Fibroblast of lung (primary cell): Measurements from ENCODE around the gene TBC1D5. TPM values are rescaled to one million over a fixed set of nuclear protein-coding genes. Genes with fewer than 3 reads are reported as not detected.

ENCODE experiments used
- DNase-seq, 2 donors: peaks; one replicate each; pipeline versions ENCODE4 v3.0.0 to v3.0.0-alpha.2; 2010; ENCODE audit warnings: low read depth in 2 of 2
- H2AFZ ChIP-seq: 2 replicates; pipeline ENCODE4 v1.5.1; 2012; ENCODE audit warnings: low read length, control low read depth, inconsistent platforms
- H3K27ac ChIP-seq: 2 replicates; pipeline ENCODE4 v1.5.1; 2011; ENCODE audit warnings: low read length, control low read depth; ENCODE audit not compliant: insufficient read depth
- H3K27me3 ChIP-seq: 2 replicates; pipeline ENCODE4 v1.5.1; 2011; ENCODE audit warnings: mild to moderate bottlenecking, low read length; ENCODE audit not compliant: control insufficient read depth, insufficient read depth
- H3K36me3 ChIP-seq: 2 replicates; pipeline ENCODE4 v1.5.1; 2011; ENCODE audit warnings: low read length; ENCODE audit not compliant: control insufficient read depth, insufficient read depth
- H3K4me1 ChIP-seq: 2 replicates; pipeline ENCODE4 v1.5.1; 2011; ENCODE audit warnings: low read length; ENCODE audit not compliant: control insufficient read depth, insufficient read depth; ENCODE audit errors: extremely low read depth
- H3K4me2 ChIP-seq: 2 replicates; pipeline ENCODE4 v1.5.1; 2011; ENCODE audit warnings: low read length, control low read depth; ENCODE audit not compliant: insufficient read depth; ENCODE audit errors: extremely low read depth
- H3K4me3 ChIP-seq, 4 experiments: fragments of 200-600 bp in 1 of 4; sonication (generic) in 1 of 4; replicated peaks in 1 of 4; 2 replicates each; pipeline ENCODE4 v1.5.1; 2011 to 2016; ENCODE audit warnings: low read length in 4 of 4, low read depth in 3 of 4, mild to moderate bottlenecking in 3 of 4, control low read depth in 2 of 4, inconsistent platforms in 1 of 4, mixed read lengths in 1 of 4; ENCODE audit not compliant: insufficient read depth in 1 of 4; ENCODE audit errors: control extremely low read depth in 1 of 4
- H3K79me2 ChIP-seq: 2 replicates; pipeline ENCODE4 v1.5.1; 2012; ENCODE audit warnings: mild to moderate bottlenecking, low read length, inconsistent platforms; ENCODE audit not compliant: control insufficient read depth, insufficient read depth
- H3K9ac ChIP-seq: 2 replicates; pipeline ENCODE4 v1.5.1; 2011; ENCODE audit warnings: mild to moderate bottlenecking, low read length, control low read depth; ENCODE audit not compliant: insufficient read depth
- H3K9me3 ChIP-seq: 2 replicates; pipeline ENCODE4 v1.5.1; 2012; ENCODE audit warnings: low read depth, low read length; ENCODE audit not compliant: control insufficient read depth, insufficient read depth
- H4K20me1 ChIP-seq: 2 replicates; pipeline ENCODE4 v1.5.1; 2011; ENCODE audit warnings: low read length; ENCODE audit not compliant: control insufficient read depth, insufficient read depth; ENCODE audit errors: extremely low read depth
- EZH2 ChIP-seq: IDR thresholded peaks from 2 replicates; pipeline ENCODE4 v1.5.1; 2012; ENCODE audit warnings: low read length, control low read depth, mild to moderate bottlenecking; ENCODE audit errors: missing control alignments
- polyA plus RNA-seq, 2 donors: library from polyadenylated mRNA; depleted of rRNA in 1 of 2; stranded (reverse) in 1 of 2; unstranded in 1 of 2; fragments of >200 nt; gene quantifications; 2 replicates each; pipeline ENCODE4 v1.2.1, GENCODE V29; 2011 to 2012; ENCODE audit warnings: missing spikeins in 1 of 2
- total RNA-seq: library from RNA; depleted of rRNA; stranded (reverse); fragments of >200 nt; gene quantifications from 2 replicates; pipeline ENCODE4 v1.2.1, GENCODE V29; 2014
- TF ChIP-seq, protein P1 (sequence below), 2 donors: IDR thresholded peaks in 1 of 2; conservative IDR thresholded peaks in 1 of 2; 1 replicate in 1 of 2; 2 replicates in 1 of 2; pipeline ENCODE4 v1.5.1; 2011 to 2012; ENCODE audit warnings: low read length in 2 of 2, control low read depth in 1 of 2, inconsistent platforms in 1 of 2, low read depth in 1 of 2, mild to moderate bottlenecking in 1 of 2

Gene TBC1D5
- total and polyA plus RNA-seq, 2 donors (not counting 1 experiment from before 2014, with no cell fraction given), result 43.6 to 129 TPM

DNA sequence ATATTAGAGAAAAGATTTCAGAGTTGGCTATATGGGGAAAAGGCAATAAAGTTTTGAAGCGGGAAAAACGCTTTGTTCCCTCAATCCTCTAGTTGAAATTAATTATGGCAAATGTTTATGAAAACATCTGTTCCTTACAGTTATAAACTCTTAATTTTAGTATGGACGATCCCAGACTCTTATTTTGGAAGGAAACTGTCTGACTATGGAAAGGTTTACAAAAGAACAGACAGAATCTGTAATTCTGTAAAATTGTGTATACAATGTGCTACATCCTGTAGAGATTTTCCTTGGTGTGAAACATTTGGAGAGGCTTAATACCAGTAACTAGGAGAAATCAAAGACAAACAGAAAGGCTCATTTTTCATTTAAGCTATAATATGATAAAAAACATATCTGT is 311.8 kb downstream of the TBC1D5 start:
- no peaks in the 10 kb centered on the region for H3K79me2 ChIP-seq
- no peak overlapping the region for H2AFZ ChIP-seq
- no peaks in the 10 kb centered on the region for H3K27me3 ChIP-seq
- no peaks in the 10 kb centered on the region for H3K36me3 ChIP-seq
- no peaks in the 10 kb centered on the region for H4K20me1 ChIP-seq
- no peak overlapping the region for H3K27ac ChIP-seq
- H3K4me2 ChIP-seq, result no peak overlapping the region
- peak in 1 of 2 donors; percentile 21 for DNase-seq
- H3K4me1 ChIP-seq, result peaks cover 3% of the 10 kb centered on the region
- H3K9me3 ChIP-seq, result no peaks in the 10 kb centered on the region
- H3K9ac ChIP-seq, result no peak overlapping the region
- TF ChIP-seq EZH2, result no peak
- TF ChIP-seq, protein P1, sequence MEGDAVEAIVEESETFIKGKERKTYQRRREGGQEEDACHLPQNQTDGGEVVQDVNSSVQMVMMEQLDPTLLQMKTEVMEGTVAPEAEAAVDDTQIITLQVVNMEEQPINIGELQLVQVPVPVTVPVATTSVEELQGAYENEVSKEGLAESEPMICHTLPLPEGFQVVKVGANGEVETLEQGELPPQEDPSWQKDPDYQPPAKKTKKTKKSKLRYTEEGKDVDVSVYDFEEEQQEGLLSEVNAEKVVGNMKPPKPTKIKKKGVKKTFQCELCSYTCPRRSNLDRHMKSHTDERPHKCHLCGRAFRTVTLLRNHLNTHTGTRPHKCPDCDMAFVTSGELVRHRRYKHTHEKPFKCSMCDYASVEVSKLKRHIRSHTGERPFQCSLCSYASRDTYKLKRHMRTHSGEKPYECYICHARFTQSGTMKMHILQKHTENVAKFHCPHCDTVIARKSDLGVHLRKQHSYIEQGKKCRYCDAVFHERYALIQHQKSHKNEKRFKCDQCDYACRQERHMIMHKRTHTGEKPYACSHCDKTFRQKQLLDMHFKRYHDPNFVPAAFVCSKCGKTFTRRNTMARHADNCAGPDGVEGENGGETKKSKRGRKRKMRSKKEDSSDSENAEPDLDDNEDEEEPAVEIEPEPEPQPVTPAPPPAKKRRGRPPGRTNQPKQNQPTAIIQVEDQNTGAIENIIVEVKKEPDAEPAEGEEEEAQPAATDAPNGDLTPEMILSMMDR (conservative IDR thresholded peaks at IDR 0.05 in 1 of 2, IDR thresholded peaks at IDR 0.05 in 1 of 2; ENCODE audit: low read depth in 1 of 2, low read length in 2 of 2), result no peak
- H3K4me3 ChIP-seq, result no peak overlapping the region

DNA sequence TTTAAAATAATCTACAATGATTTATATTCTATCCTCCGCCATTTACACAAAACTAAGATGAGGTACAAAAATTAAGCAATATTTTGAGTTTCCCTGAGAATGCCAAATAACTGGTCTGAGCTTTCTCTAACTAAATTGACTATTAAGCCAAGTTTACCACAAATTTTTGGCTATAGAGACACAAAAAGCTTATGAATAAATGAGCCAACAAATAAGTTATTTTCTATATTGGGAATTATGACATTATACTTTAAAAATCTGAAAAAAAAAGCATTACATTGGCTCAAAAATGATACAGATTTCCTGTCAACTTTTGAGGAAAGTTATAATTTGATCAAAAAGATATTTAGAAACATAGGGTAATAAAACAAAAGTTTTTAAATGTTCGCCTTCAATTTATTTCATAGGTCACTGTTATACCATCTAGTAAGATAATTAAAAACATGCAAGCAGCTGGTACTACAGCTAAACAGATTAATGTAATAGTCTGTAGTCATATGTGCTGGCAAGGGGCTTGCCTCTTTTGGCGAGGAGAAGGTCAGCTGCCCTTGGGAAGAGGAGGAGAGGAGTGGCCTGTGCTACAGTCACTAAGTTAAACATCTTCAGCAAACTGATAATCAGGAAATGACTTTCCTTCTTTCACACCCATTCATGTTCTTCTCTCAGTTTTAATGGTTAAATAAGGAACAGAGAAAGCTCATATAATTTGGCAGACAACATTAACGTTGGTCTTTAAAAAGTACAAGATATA is 318.5 kb downstream of the TBC1D5 start:
- no peak overlapping the region for H3K9ac ChIP-seq
- no peaks in the 10 kb centered on the region for H3K4me1 ChIP-seq
- no peak overlapping the region for H3K4me3 ChIP-seq
- H3K79me2 ChIP-seq, result no peaks in the 10 kb centered on the region
- DNase-seq, result peak in 1 of 2 donors; percentile 29
- no peak overlapping the region for H3K27ac ChIP-seq
- H2AFZ ChIP-seq, result no peak overlapping the region
- H3K36me3 ChIP-seq, result no peaks in the 10 kb centered on the region
- no peaks in the 10 kb centered on the region for H3K27me3 ChIP-seq
- TF ChIP-seq, protein P1 (conservative IDR thresholded peaks at IDR 0.05 in 1 of 2, IDR thresholded peaks at IDR 0.05 in 1 of 2; ENCODE audit: low read depth in 1 of 2, low read length in 2 of 2), result no peak
- no peak for TF ChIP-seq EZH2
- H4K20me1 ChIP-seq, result no peaks in the 10 kb centered on the region
- H3K9me3 ChIP-seq, result no peaks in the 10 kb centered on the region
- no peak overlapping the region for H3K4me2 ChIP-seq

DNA sequence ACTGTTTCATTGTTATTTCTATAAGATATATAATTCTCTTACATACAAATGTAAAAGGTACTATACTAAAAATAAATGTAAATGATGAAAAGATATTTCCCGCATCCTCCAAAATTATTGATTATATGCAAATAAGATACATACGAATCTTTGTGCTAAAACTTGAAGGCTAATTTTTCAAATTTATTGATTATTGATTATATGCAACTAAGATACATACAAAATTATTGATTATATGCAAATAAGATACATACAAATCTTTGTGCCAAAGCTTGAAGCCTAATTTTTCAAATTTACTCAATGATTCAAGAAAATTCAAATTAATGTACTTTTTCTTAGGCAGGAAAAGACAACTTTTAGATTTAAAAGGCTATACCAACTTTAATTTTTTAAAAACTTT is 319.8 kb downstream of the TBC1D5 start:
- H3K27me3 ChIP-seq, result no peaks in the 10 kb centered on the region
- no peak for DNase-seq
- no peak for TF ChIP-seq EZH2
- TF ChIP-seq, protein P1 (conservative IDR thresholded peaks at IDR 0.05 in 1 of 2, IDR thresholded peaks at IDR 0.05 in 1 of 2; ENCODE audit: low read depth in 1 of 2, low read length in 2 of 2), result no peak
- no peaks in the 10 kb centered on the region for H3K4me1 ChIP-seq
- no peak overlapping the region for H3K27ac ChIP-seq
- no peaks in the 10 kb centered on the region for H3K9me3 ChIP-seq
- no peak overlapping the region for H3K4me3 ChIP-seq
- no peaks in the 10 kb centered on the region for H3K36me3 ChIP-seq
- no peak overlapping the region for H2AFZ ChIP-seq
- no peaks in the 10 kb centered on the region for H3K79me2 ChIP-seq
- H3K9ac ChIP-seq, result no peak overlapping the region
- no peak overlapping the region for H3K4me2 ChIP-seq
- no peaks in the 10 kb centered on the region for H4K20me1 ChIP-seq
